ENCODE measurements around the gene DMBT1.

The DMBT1 gene

DNA sequence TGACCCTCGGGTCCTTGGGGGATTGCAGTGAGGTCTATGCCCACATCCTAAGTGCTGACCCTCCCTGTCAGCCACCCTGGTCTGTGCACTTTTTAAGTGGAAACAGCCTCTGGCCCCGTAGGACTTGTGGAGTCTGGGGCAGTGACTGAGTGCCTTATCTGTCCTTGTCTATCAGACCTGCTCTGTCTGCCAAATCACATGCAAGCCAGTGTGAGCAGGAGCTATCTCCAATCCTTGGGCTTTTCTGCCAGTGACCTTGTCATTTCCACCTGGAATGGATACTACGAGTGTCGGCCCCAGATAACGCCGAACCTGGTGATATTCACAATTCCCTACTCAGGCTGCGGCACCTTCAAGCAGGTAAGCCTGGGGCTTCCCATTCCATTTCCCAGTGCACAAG lies 76.4 kb downstream of the DMBT1 start:
- no peak overlapping the region for H3K4me3 ChIP-seq (ENCODE audit: low read depth, low read length)
- TF ChIP-seq, protein P1, sequence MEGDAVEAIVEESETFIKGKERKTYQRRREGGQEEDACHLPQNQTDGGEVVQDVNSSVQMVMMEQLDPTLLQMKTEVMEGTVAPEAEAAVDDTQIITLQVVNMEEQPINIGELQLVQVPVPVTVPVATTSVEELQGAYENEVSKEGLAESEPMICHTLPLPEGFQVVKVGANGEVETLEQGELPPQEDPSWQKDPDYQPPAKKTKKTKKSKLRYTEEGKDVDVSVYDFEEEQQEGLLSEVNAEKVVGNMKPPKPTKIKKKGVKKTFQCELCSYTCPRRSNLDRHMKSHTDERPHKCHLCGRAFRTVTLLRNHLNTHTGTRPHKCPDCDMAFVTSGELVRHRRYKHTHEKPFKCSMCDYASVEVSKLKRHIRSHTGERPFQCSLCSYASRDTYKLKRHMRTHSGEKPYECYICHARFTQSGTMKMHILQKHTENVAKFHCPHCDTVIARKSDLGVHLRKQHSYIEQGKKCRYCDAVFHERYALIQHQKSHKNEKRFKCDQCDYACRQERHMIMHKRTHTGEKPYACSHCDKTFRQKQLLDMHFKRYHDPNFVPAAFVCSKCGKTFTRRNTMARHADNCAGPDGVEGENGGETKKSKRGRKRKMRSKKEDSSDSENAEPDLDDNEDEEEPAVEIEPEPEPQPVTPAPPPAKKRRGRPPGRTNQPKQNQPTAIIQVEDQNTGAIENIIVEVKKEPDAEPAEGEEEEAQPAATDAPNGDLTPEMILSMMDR (IDR thresholded peaks at IDR 0.05; ENCODE audit: low read depth, low read length), result no peak

DNA sequence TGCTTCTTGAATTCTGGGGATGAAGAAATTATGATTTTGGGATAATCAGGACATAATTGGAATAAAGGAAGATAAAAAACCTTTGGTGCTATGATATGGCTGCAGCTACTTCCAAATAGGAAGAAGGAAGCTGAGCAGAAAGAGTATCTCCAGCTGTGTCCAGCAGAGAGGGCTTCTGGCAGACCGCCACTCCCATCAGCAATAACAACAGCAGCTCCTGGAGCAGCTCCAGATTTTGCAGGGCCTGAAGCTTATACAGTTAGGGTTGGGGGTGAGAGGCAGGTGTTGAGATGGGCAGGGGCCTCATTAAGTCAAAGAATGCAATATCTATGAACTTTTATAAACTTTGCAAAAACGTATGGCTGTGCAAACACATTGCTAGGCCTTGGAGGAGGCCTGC lies 76.8 kb downstream of the DMBT1 start:
- TF ChIP-seq, protein P1 (IDR thresholded peaks at IDR 0.05; ENCODE audit: low read depth, low read length), result no peak

DNA sequence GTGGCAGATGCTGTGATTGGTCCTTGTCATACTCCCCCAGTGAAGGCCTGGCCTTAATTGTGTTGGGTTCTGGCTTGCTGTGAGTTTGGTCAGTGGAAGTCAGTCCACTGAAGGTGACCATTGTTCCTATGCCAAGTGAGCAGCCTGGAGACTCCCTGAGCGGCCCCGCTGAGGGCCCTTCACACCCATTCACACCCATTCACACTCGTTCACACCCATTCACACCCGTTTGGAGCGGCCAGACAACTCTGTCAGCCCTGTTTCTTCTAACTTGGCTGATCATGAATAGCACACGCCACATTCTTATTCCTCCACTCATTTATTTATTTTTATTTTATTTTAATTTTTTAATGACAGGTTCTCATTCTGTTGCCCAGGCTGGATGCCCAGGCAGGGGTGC lies 77.6 kb downstream of the DMBT1 start:
- no peak overlapping the region for H3K4me3 ChIP-seq (ENCODE audit: low read depth, low read length)
- TF ChIP-seq, protein P1 (IDR thresholded peaks at IDR 0.05; ENCODE audit: low read depth, low read length), result no peak

More for the DNA sequence above, 76.8 kb downstream of the DMBT1 start:
- H3K4me3 ChIP-seq (ENCODE audit: low read depth, low read length), result no peak overlapping the region

DNA sequence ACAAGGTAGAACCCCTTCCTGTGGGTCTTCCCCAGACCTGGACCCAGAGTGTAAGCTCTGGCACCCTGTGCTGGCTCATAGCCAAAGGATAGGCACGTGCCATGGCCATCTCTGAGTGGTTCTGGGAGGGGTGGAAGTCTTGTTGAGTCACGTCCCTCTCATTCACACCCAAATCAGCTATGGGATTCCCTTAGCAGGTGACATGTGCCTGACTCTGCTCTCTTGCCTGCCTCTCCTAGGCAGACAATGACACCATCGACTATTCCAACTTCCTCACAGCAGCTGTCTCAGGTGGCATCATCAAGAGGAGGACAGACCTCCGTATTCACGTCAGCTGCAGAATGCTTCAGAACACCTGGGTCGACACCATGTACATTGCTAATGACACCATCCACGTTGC lies 79.2 kb downstream of the DMBT1 start:
- TF ChIP-seq, protein P1 (IDR thresholded peaks at IDR 0.05; ENCODE audit: low read depth, low read length), result no peak

DNA sequence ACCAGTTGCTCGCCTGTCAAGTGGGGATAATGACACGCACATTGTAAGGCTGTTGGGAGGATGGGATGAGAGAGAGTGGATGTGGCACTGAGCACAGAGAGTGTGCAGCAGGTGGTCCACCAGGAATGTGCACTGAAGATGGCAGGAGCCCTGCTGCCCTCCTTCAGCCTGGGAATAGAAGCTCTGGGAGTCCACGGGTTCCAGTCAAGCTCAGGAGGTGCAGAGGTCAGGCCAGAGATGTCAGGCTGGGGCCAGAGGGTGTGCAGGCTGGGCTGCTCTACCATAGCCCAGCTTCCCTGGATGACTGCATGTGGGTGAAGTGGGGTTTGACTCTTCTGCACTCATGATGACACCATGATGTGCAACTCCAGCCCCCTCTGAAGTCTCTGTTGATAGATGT lies 80.4 kb downstream of the DMBT1 start:
- no peak overlapping the region for H3K4me3 ChIP-seq (ENCODE audit: low read depth, low read length)
- TF ChIP-seq, protein P1 (IDR thresholded peaks at IDR 0.05; ENCODE audit: low read depth, low read length), result no peak

More for the DNA sequence above, 79.2 kb downstream of the DMBT1 start:
- H3K4me3 ChIP-seq (ENCODE audit: low read depth, low read length), result no peak overlapping the region

DNA sequence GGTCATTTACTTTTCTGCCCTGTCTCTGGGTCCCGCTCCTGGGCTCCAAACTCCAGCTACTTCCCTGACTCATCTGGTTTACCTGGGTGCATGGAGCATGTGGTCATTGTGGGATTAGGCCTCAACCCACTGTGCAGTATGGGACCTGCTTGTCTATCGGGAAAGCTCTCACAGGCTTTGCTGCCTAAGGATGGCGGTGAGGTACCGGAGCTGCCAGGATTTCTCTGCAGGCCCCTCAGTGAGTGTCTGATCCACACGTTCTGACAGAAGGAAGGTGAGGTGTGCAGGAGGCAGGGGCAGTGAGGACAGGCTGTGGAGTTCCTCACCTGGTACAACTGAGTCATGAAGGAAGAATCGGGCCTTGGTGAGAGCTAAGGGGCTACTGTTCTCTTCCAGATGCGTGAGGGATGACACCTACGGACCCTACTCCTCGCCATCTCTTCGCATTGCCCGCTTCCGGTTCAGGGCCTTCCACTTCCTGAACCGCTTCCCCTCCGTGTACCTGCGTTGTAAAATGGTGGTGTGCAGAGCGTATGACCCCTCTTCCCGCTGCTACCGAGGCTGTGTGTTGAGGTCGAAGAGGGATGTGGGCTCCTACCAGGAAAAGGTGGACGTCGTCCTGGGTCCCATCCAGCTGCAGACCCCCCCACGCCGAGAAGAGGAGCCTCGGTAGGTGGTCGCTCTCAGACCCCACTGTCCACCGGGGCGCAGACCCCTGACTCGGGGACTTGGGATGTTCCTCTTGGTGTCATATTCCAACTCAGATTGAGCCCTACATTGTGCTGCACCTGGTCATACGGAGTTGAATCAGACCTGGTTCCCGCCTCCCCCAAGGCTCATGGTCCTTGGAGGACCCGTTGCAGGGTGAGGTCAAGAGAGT lies 82.4 kb downstream of the DMBT1 start:
- no peak overlapping the region for H3K4me3 ChIP-seq (ENCODE audit: low read depth, low read length)
- TF ChIP-seq, protein P1 (IDR thresholded peaks at IDR 0.05; ENCODE audit: low read depth, low read length), result no peak

DNA sequence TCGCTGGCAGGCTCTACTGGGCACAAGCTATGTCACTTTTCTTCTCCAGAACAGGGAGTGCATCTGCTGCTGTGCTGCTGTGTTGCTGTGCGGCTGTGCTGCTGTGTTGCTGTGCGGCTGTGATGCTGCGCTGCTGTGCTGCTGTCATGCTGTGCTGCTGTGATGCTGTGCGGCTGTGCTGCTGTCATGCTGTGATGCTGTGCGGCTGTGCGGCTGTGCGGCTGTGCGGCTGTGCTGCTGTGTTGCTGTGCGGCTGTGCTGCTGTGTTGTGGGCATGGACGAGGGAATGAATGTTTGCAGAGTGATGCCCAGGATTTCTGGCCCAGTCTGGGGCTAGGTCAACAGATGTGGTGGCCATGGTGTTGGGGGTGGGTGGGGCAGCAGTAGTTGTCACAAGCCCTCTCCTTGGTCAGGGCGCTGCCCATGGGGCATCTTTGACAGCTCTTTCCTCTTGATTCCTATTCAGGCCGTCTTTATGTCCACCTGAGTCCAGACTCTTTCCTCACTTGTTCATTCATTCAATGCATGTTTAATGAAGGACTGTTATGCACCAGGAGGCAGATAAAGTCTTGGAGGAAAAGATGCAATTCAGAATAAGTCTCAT lies 83.5 kb downstream of the DMBT1 start:
- TF ChIP-seq, protein P1 (IDR thresholded peaks at IDR 0.05; ENCODE audit: low read depth, low read length), result no peak
- H3K4me3 ChIP-seq (ENCODE audit: low read depth, low read length), result no peak overlapping the region
